ENCODE results near the gene TENT5C.
A peak's percentile ranks its signal among the peaks of the same experiment; 100 is the strongest.

The TENT5C gene

DNA sequence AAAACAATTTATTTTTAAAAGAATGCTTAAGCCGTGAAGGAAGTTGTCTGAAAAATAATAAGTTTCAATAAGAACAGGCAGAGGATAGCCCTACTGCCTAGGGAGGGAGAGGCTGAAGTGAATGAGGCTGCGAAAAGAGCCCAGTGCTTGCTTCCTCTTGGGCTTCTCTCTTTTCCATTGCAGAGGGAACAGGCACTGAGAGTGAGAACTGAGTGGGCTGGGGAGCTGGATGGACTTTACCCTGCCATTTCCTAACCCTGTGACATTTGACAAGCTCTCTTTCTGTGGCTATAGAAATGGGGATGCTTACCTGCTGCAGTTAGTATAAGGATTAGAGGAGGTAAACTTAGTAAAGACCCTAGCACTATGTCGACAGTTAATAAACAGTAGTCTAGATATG lies 30.0 kb downstream of the TENT5C start:
- no peaks in the 10 kb centered on the region for H3F3A ChIP-seq (ENCODE audit: control insufficient read depth, insufficient read depth)
- H3K36me3 ChIP-seq (ENCODE audit: control insufficient read depth, low read length), result no peaks in the 10 kb centered on the region
- peaks cover 58% of the 10 kb centered on the region for H3K4me1 ChIP-seq (ENCODE audit: control insufficient read depth, low read length)
- peak overlapping the region; percentile 60 for H3K4me2 ChIP-seq (ENCODE audit: low read length)
- no peak overlapping the region for H3K4me3 ChIP-seq (ENCODE audit: low read length)
- no peaks in the 10 kb centered on the region for H4K20me1 ChIP-seq (ENCODE audit: control insufficient read depth, insufficient read depth, low read depth, low read length)
- H3K9me2 ChIP-seq (replicated peaks; ENCODE audit: control insufficient read depth, low read length), result no peaks in the 10 kb centered on the region
- no peaks in the 10 kb centered on the region for H3K9me3 ChIP-seq (ENCODE audit: control insufficient read depth, insufficient read depth, low read length)
- 0 out of 2 replicates have a peak, but pooled peaks cover 4% of the 10 kb centered on the region for H3K27me3 ChIP-seq (ENCODE audit: control insufficient read depth, low read length)
- no peaks in the 10 kb centered on the region for H3K79me2 ChIP-seq (ENCODE audit: control insufficient read depth, low read length)
- TF ChIP-seq EZH2phosphoT487 (IDR thresholded peaks at IDR 0.05; ENCODE audit: borderline replicate concordance, low read length), result no peak
- TF ChIP-seq, protein P1, sequence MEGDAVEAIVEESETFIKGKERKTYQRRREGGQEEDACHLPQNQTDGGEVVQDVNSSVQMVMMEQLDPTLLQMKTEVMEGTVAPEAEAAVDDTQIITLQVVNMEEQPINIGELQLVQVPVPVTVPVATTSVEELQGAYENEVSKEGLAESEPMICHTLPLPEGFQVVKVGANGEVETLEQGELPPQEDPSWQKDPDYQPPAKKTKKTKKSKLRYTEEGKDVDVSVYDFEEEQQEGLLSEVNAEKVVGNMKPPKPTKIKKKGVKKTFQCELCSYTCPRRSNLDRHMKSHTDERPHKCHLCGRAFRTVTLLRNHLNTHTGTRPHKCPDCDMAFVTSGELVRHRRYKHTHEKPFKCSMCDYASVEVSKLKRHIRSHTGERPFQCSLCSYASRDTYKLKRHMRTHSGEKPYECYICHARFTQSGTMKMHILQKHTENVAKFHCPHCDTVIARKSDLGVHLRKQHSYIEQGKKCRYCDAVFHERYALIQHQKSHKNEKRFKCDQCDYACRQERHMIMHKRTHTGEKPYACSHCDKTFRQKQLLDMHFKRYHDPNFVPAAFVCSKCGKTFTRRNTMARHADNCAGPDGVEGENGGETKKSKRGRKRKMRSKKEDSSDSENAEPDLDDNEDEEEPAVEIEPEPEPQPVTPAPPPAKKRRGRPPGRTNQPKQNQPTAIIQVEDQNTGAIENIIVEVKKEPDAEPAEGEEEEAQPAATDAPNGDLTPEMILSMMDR (IDR thresholded peaks at IDR 0.05; ENCODE audit: low read depth, low read length, poor library complexity, severe bottlenecking), result no peak
- no peak overlapping the region for H3K27ac ChIP-seq (ENCODE audit: low read depth, low read length)

DNA sequence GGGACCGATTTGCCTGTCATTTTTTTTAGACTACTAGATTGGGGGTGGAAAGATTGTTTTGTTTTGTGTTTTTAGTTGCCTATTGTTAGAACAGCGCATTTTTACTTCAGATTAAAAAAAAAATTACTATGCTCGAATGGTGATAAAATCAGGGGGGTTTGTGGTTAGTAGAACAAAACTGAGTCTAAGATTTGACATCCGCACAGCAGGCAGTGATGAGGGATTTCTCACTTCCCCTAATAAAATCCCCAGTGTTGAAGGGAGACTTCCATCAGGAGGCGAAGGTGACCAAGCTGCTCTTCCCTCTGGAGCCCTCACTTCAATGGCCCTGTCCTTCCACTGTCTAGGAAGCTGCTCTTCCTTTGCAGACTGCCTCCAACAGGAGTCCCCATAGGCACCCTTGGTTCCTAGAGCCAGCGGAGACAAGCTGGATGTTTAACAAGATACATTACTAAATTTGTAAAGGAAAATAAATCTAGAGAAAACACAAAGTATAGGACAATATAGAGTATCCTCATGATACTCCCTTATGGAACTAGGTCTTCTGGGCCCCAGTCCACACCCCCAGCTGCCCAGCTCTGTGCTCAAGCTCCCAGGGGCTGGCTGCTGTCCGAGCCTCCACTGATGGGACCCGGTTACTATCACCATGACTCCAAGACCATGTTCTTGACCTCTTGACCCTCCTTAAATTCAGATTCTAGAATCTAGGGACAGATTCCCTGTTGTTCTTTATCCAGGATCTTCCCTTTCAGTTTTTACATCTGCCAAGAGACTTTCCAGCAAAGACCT lies 31.0 kb downstream of the TENT5C start:
- H3K9me2 ChIP-seq (replicated peaks; ENCODE audit: control insufficient read depth, low read length), result no peaks in the 10 kb centered on the region
- H3K9me3 ChIP-seq (ENCODE audit: control insufficient read depth, insufficient read depth, low read length), result no peaks in the 10 kb centered on the region
- H3K4me3 ChIP-seq (ENCODE audit: low read length), result peak overlapping the region; percentile 19; the same call in 1 of the 2 replicates
- H3K4me1 ChIP-seq (ENCODE audit: control insufficient read depth, low read length), result peaks cover 55% of the 10 kb centered on the region
- H3K4me2 ChIP-seq (ENCODE audit: low read length), result peak overlapping the region; percentile 60
- H3K36me3 ChIP-seq (ENCODE audit: control insufficient read depth, low read length), result no peaks in the 10 kb centered on the region
- H3K79me2 ChIP-seq (ENCODE audit: control insufficient read depth, low read length), result no peaks in the 10 kb centered on the region
- TF ChIP-seq EZH2phosphoT487 (IDR thresholded peaks at IDR 0.05; ENCODE audit: borderline replicate concordance, low read length), result no peak
- TF ChIP-seq, protein P1 (IDR thresholded peaks at IDR 0.05; ENCODE audit: low read depth, low read length, poor library complexity, severe bottlenecking), result no peak
- no peaks in the 10 kb centered on the region for H4K20me1 ChIP-seq (ENCODE audit: control insufficient read depth, insufficient read depth, low read depth, low read length)
- 0 out of 2 replicates have a peak, but pooled peaks cover 4% of the 10 kb centered on the region for H3K27me3 ChIP-seq (ENCODE audit: control insufficient read depth, low read length)
- no peak overlapping the region for H3K27ac ChIP-seq (ENCODE audit: low read depth, low read length)
- no peaks in the 10 kb centered on the region for H3F3A ChIP-seq (ENCODE audit: control insufficient read depth, insufficient read depth)

DNA sequence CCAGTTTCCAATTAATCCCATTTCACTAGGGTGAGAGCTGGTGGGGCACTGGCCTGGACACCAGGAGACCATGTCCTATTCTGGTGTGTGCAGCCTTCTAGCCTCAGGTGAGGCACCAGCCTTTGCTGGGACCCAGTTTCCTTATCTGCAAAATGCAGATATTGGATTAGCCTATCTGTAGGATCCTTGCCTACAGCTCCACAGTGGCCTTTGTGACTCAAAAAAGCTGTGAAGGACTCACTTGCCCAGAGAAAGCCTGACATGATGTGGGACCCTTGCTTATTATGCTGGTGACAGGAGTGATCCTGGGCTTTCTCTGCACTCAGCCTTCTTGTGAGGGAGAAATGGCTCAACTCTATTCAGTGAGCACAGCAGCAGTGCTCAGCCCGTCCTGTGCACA lies 32.3 kb downstream of the TENT5C start:
- no peaks in the 10 kb centered on the region for H3K9me3 ChIP-seq (ENCODE audit: control insufficient read depth, insufficient read depth, low read length)
- H3K4me1 ChIP-seq (ENCODE audit: control insufficient read depth, low read length), result peaks cover 41% of the 10 kb centered on the region
- H3K79me2 ChIP-seq (ENCODE audit: control insufficient read depth, low read length), result no peaks in the 10 kb centered on the region
- H3K27me3 ChIP-seq (ENCODE audit: control insufficient read depth, low read length), result 0 out of 2 replicates have a peak, but pooled peaks cover 7% of the 10 kb centered on the region
- no peaks in the 10 kb centered on the region for H4K20me1 ChIP-seq (ENCODE audit: control insufficient read depth, insufficient read depth, low read depth, low read length)
- no peak overlapping the region for H3K4me2 ChIP-seq (ENCODE audit: low read length)
- H3K27ac ChIP-seq (ENCODE audit: low read depth, low read length), result no peak overlapping the region
- H3K36me3 ChIP-seq (ENCODE audit: control insufficient read depth, low read length), result no peaks in the 10 kb centered on the region
- H3F3A ChIP-seq (ENCODE audit: control insufficient read depth, insufficient read depth), result no peaks in the 10 kb centered on the region
- no peaks in the 10 kb centered on the region for H3K9me2 ChIP-seq (replicated peaks; ENCODE audit: control insufficient read depth, low read length)
- no peak for TF ChIP-seq EZH2phosphoT487 (IDR thresholded peaks at IDR 0.05; ENCODE audit: borderline replicate concordance, low read length)
- TF ChIP-seq, protein P1 (IDR thresholded peaks at IDR 0.05; ENCODE audit: low read depth, low read length, poor library complexity, severe bottlenecking), result no peak
- H3K4me3 ChIP-seq (ENCODE audit: low read length), result no peak overlapping the region

Measured in DOHH2 (cell line).